Natural killer cell (primary cell): Measurements from ENCODE around the gene ARHGAP20. TPM values are rescaled to one million over a fixed set of nuclear protein-coding genes. Genes with fewer than 3 reads are reported as not detected.

Source experiments
- ATAC-seq, 3 donors: fragments of 150-1000 bp in 2 of 3; fragments of 200-7000 bp in 1 of 3; cut with Tn5 transposase; 1 replicate in 1 of 3; 2 replicates in 2 of 3; pipeline ENCODE4 v1.10.0; 2021; ENCODE audit warnings: mild to moderate bottlenecking in 2 of 3, moderate library complexity in 2 of 3
- DNase-seq, 2 donors: peaks; one replicate each; pipeline versions ENCODE4 v3.0.0 to v3.0.0-alpha.2; 2013 to 2021; ENCODE audit warnings: mixed read lengths in 1 of 2
- H3K27ac ChIP-seq: one replicate; pipeline ENCODE4 v1.5.1; 2013; ENCODE audit warnings: mild to moderate bottlenecking, low read length
- H3K27me3 ChIP-seq: one replicate; pipeline ENCODE4 v1.6.1; 2013; ENCODE audit warnings: low read length; ENCODE audit not compliant: control insufficient read depth, insufficient read depth
- H3K36me3 ChIP-seq: one replicate; pipeline ENCODE4 v1.6.1; 2013; ENCODE audit warnings: low read length; ENCODE audit not compliant: control insufficient read depth, insufficient read depth
- H3K4me1 ChIP-seq: one replicate; pipeline ENCODE4 v1.6.1; 2013; ENCODE audit warnings: low read length; ENCODE audit not compliant: control insufficient read depth, insufficient read depth
- H3K4me3 ChIP-seq: one replicate; pipeline ENCODE4 v1.5.1; 2013; ENCODE audit warnings: low read length
- H3K9me3 ChIP-seq: one replicate; pipeline ENCODE4 v1.6.1; 2013; ENCODE audit warnings: low read length; ENCODE audit not compliant: control insufficient read depth, insufficient read depth
- H3K27ac Mint-ChIP-seq, 2 donors: one replicate each; pipeline ENCODE4 v1.8.0; 2022; ENCODE audit warnings: mild to moderate bottlenecking in 2 of 2, mixed read lengths in 2 of 2, moderate library complexity in 1 of 2
- H3K27me3 Mint-ChIP-seq, 2 donors: one replicate each; pipeline ENCODE4 v1.8.0; 2022; ENCODE audit warnings: low read depth in 2 of 2, mixed read lengths in 2 of 2
- H3K36me3 Mint-ChIP-seq: one replicate; pipeline ENCODE4 v1.8.0; 2022; ENCODE audit warnings: mixed read lengths
- H3K4me1 Mint-ChIP-seq, 2 donors: one replicate each; pipeline ENCODE4 v1.8.0; 2022; ENCODE audit warnings: mixed read lengths in 2 of 2
- H3K4me3 Mint-ChIP-seq: one replicate; pipeline ENCODE4 v1.8.0; 2022; ENCODE audit warnings: mild to moderate bottlenecking, moderate library complexity, mixed read lengths
- H3K9me3 Mint-ChIP-seq, 2 donors: one replicate each; pipeline ENCODE4 v1.8.0; 2022; ENCODE audit warnings: mixed read lengths in 2 of 2
- WGBS: methylation state at CpG from one replicate; pipeline ENCODE4 v1.1.7; 2013; ENCODE audit warnings: missing lambda C conversion rate; ENCODE audit not compliant: insufficient coverage; 5-methylcytosine and 5-hydroxymethylcytosine counted together
- intact Hi-C: fragments of 100-400 bp; cut with micrococcal nuclease; formaldehyde crosslinking; loops from one replicate; pipeline ENCODE4 v1.14.2; 2022
- total RNA-seq, 4 donors: library from RNA; stranded (reverse); fragments of 120-200 nt in 1 of 4; gene quantifications; one replicate each; pipeline versions ENCODE4 v1.2.3 to v1.2.4, GENCODE V29; 2013 to 2022
- TF ChIP-seq, protein P1 (sequence below): fragments of 200-600 bp; IDR thresholded peaks from one replicate; pipeline ENCODE4 v1.8.0; 2022; ENCODE audit warnings: antibody characterized with exemption

ARHGAP20 gene
- total RNA-seq, 3 donors from 2014 or later (not counting 1 experiment from before 2014, with no cell fraction given), result not detected

DNA sequence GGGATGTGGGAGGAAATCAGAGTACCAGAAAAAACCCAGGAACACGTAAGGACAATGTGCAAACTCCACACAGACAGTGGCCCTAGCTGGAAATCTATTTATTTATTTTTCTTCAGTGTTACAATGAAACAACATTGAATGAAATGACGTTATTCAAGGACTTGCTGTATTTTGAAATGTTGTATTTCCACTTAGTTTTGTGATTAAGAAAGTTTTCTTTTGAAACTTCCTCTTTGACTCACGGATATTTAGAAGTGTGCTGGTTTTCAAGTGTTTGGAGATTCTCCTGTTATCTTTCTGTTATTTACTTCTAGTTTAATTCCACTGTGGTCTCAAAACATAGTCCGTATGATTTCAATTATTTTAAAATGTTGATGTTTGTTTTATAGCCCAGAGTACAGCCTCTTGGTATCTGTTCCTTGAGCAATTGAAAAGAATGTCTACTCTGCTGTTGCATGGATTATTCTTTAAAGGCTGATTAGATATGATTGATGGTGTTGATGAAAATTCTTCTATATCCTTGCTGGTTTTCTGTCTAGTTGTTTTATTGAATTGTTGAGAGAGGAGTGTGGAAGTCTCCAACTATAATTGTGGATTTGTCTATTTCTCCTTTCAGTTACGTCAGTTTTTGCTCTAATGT, 141.0 kb downstream of the ARHGAP20 start:
- H3K27me3 Mint-ChIP-seq, result peaks cover 3 to 5% of the 10 kb centered on the region in 2 donors
- ATAC-seq (no peak), DNase-seq (no peak)
- no peaks in the 10 kb centered on the region for H3K36me3 ChIP-seq
- no peak overlapping the region for H3K4me3 ChIP-seq
- TF ChIP-seq, protein P1, sequence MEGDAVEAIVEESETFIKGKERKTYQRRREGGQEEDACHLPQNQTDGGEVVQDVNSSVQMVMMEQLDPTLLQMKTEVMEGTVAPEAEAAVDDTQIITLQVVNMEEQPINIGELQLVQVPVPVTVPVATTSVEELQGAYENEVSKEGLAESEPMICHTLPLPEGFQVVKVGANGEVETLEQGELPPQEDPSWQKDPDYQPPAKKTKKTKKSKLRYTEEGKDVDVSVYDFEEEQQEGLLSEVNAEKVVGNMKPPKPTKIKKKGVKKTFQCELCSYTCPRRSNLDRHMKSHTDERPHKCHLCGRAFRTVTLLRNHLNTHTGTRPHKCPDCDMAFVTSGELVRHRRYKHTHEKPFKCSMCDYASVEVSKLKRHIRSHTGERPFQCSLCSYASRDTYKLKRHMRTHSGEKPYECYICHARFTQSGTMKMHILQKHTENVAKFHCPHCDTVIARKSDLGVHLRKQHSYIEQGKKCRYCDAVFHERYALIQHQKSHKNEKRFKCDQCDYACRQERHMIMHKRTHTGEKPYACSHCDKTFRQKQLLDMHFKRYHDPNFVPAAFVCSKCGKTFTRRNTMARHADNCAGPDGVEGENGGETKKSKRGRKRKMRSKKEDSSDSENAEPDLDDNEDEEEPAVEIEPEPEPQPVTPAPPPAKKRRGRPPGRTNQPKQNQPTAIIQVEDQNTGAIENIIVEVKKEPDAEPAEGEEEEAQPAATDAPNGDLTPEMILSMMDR, result no peak
- intact Hi-C loops, result no loop called here
- 83% methylated on average over 3 of the region's 5 CpGs for WGBS
- H3K27ac Mint-ChIP-seq, result no peak overlapping the region
- no peaks in the 10 kb centered on the region for H3K9me3 Mint-ChIP-seq
- no peak overlapping the region for H3K27ac ChIP-seq
- H3K4me3 Mint-ChIP-seq, result no peak overlapping the region
- no peaks in the 10 kb centered on the region for H3K36me3 Mint-ChIP-seq
- H3K4me1 Mint-ChIP-seq, result no peaks in the 10 kb centered on the region
- H3K27me3 ChIP-seq, result no peaks in the 10 kb centered on the region
- no peaks in the 10 kb centered on the region for H3K4me1 ChIP-seq
- H3K9me3 ChIP-seq, result no peaks in the 10 kb centered on the region

DNA sequence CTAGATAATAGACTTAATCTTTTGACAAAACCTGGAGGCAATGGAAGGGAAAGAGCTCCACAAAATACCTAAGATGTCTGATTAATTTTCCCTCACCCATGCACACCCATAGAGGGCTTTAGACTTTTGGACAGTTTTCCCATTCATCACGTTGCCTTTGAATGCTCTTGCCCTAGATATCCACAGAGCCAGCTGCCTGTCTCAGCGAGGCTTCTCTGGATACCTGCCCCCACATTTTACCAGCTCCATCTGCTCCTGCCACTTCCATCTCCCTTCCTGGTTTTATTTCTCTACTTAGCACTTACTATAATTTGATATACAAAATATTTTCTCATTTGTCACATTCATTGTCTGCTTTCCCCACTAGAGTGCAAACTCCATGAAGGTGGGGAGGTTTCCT, 145.7 kb downstream of the ARHGAP20 start:
- Histone ChIP-seq H3K4me1 (no peaks in the 10 kb centered on the region), H3K27ac (no peak overlapping the region), H3K27me3 (no peaks in the 10 kb centered on the region), H3K4me3 (no peak overlapping the region), H3K9me3 (no peaks in the 10 kb centered on the region), H3K36me3 (no peaks in the 10 kb centered on the region)
- TF ChIP-seq, protein P1, result no peak
- Mint-ChIP-seq H3K27me3 (peaks cover 1 to 5% of the 10 kb centered on the region in 2 donors), H3K36me3 (no peaks in the 10 kb centered on the region), H3K4me3 (no peak overlapping the region), H3K9me3 (no peaks in the 10 kb centered on the region), H3K4me1 (no peaks in the 10 kb centered on the region), H3K27ac (no peak overlapping the region)
- ATAC-seq, result no peak
- WGBS, result 74% methylated on average over 2 of the region's 2 CpGs
- no peak for DNase-seq
- intact Hi-C loops, result no loop called here

DNA sequence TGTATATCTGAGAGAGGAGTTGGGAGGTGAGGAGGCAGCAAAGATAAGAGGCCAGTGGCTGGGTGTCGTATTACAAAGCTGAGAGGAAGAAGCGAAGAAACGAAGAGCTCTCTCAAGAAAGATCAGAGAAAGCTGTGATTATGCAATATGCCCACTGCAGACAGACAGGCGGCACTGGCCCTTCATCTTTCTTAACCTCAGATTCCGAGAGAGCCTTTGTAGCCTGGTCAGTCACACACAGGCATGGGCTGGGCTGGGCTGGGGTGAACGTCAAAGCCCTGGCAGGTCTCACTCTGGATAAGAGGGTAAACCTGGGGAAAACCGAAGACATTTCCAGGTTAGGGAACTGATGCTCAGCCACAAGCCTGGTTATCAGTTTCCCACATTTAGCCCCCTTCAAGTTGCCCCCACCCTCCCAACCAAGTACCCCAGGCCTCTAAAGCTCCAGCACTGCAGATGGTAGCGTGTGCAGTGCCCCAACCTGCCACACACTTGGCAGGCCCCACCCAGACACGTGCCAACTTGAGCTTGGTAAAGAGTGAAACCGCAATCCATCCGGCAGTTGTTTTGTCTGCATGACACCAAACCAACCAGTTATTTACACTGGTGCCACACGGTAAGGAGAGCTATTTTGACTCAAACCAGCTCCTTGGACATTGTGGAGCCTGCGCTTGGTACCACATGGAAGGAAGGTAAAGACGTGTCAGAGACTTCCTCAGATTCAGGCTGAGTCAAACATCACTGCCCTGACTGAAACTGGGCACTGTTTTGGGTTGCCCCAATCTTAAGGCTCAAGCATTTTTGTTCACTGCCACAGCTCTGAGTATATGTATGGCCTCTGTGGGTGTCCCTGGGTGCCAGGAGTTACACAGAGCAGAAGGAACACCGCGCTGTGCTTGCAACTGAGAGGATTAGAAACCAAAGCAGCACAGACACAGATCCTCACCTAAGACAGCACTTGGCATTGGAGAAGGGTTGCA, 146.6 kb downstream of the ARHGAP20 start:
- H3K4me1 ChIP-seq, result no peaks in the 10 kb centered on the region
- DNase-seq (peak in 1 of 2 donors; percentile 45), ATAC-seq (peak in 1 of 3 donors; percentile 34)
- Mint-ChIP-seq H3K9me3 (no peaks in the 10 kb centered on the region), H3K27ac (no peak overlapping the region), H3K36me3 (no peaks in the 10 kb centered on the region), H3K27me3 (peaks cover 3 to 5% of the 10 kb centered on the region in 2 donors), H3K4me3 (no peak overlapping the region), H3K4me1 (no peaks in the 10 kb centered on the region)
- intact Hi-C loops, result no loop called here
- H3K4me3 ChIP-seq, result no peak overlapping the region
- no peaks in the 10 kb centered on the region for H3K27me3 ChIP-seq
- no peaks in the 10 kb centered on the region for H3K9me3 ChIP-seq
- H3K36me3 ChIP-seq, result no peaks in the 10 kb centered on the region
- WGBS, result 84% methylated on average over 16 of the region's 16 CpGs
- TF ChIP-seq, protein P1, result no peak
- H3K27ac ChIP-seq, result no peak overlapping the region
